ENCODE measurements around the gene MIER2. TPM values are rescaled to one million over a fixed set of nuclear protein-coding genes. Genes with fewer than 3 reads are reported as not detected.
"Not testable (repeated sequence)": the region's sequence is repeated elsewhere in the genome, so short reads cannot be mapped to it uniquely, and the experiment has no call there.

The MIER2 gene, protein sequence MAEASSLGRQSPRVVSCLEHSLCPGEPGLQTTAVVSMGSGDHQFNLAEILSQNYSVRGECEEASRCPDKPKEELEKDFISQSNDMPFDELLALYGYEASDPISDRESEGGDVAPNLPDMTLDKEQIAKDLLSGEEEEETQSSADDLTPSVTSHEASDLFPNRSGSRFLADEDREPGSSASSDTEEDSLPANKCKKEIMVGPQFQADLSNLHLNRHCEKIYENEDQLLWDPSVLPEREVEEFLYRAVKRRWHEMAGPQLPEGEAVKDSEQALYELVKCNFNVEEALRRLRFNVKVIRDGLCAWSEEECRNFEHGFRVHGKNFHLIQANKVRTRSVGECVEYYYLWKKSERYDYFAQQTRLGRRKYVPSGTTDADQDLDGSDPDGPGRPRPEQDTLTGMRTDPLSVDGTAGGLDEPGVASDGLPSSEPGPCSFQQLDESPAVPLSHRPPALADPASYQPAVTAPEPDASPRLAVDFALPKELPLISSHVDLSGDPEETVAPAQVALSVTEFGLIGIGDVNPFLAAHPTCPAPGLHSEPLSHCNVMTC
- total RNA-seq: 10 to 100 TPM; 26.8 to 66.5 (median 30.1) TPM
- polyA plus RNA-seq: 10 to 100 TPM; 19.2 to 47.2 (median 31.3) TPM
- long read RNA-seq, donor 1, partial matches to known transcripts: 0 of 1 reads
- long read RNA-seq, donor 1, other reads (novel, unspliced or antisense): 0 of 1 reads
- long read RNA-seq, donor 2: 0 reads

- 9 to 31% (median 14%) methylated on average over 21 to 77 of the region's 77 CpGs for WGBS, 5 donors
- peak within 1 kb of the TSS; percentile 44 to 87 (median 75) for H3K27ac ChIP-seq
- H3K27me3 ChIP-seq (replicated peaks in 1 of 7): peaks cover 0 to 11% (median 0%) of the 10 kb centered on the region in 7 donors
- H3K36me3 ChIP-seq: peaks cover 0 to 7% (median 0%) of the 10 kb centered on the region in 6 donors
- DNase-seq: peak; percentile 91
- TF ChIP-seq POLR2A (IDR thresholded peaks at IDR 0.05) (no peak), POLR2AphosphoS5 (IDR thresholded peaks at IDR 0.05) (peak; percentile 48 to 79 (median 70)), CTCF (IDR thresholded peaks at IDR 0.05 in 8 of 11, conservative IDR thresholded peaks at IDR 0.05 in 3 of 11) (no peak)
- H3K4me1 ChIP-seq: peaks cover 14 to 50% (median 47%) of the 10 kb centered on the region in 6 donors
- no peaks in the 10 kb centered on the region for H3K9me3 ChIP-seq
- peak within 1 kb of the TSS; percentile 49 to 95 (median 73) for H3K4me3 ChIP-seq
- intact Hi-C loops (cut with DNase I; ENCODE audit: low total_unique reads): no loop called here
These were observed at the start of gene MIER2 for GRCh38 chr19:344625-345319. Gene MIER2, minus strand, starts transcription at chr19:344796. Its CDS starts 14 bp downstream, at chr19:344782.

DNA sequence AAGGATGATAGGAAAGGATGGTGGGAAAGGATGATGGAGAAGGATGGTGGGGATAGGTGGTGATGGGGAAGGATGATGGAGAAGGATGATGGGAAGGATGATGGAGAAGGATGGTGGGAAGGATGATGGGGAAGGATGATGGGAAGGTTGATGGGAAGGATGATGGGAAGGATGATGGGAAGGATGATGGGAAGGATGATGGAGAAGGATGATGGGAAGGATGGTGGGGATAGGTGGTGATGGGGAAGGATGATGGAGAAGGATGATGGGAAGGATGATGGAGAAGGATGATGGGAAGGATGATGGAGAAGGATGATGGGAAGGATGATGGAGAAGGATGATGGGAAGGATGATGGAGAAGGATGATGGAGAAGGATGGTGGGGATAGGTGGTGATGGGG lies 49.0 kb upstream of the MIER2 start:
- H3K4me1 ChIP-seq; DNase-seq; H3K27ac ChIP-seq; intact Hi-C loops (cut with DNase I; ENCODE audit: low total_unique reads); H3K4me3 ChIP-seq; H3K36me3 ChIP-seq: not testable (repeated sequence)
- H3K27me3 ChIP-seq (replicated peaks in 1 of 7): peaks cover 0 to 26% (median 3%) of the 10 kb centered on the region in 7 donors
- H3K9me3 ChIP-seq: peaks cover 0 to 19% (median 0%) of the 10 kb centered on the region in 8 donors

- Histone ChIP-seq H3K4me3 (no peak overlapping the region), H3K4me1 (no peaks in the 10 kb centered on the region), H3K36me3 (no peaks in the 10 kb centered on the region), H3K27me3 (replicated peaks in 1 of 7) (peaks cover 0 to 23% (median 4%) of the 10 kb centered on the region in 7 donors), H3K27ac (no peak overlapping the region), H3K9me3 (peaks cover 0 to 19% (median 0%) of the 10 kb centered on the region in 8 donors)
- intact Hi-C loops (cut with DNase I; ENCODE audit: low total_unique reads): no loop called here
- WGBS, 5 donors: 52 to 63% (median 57%) methylated on average over 15 to 17 of the region's 17 CpGs
- TF ChIP-seq CTCF (IDR thresholded peaks at IDR 0.05 in 8 of 11, conservative IDR thresholded peaks at IDR 0.05 in 3 of 11): no peak
- no peak for TF ChIP-seq POLR2AphosphoS5 (IDR thresholded peaks at IDR 0.05)
- no peak for TF ChIP-seq POLR2A (IDR thresholded peaks at IDR 0.05)
- peak; percentile 27 for DNase-seq
These were observed 47.9 kb upstream of the MIER2 start for GRCh38 chr19:392375-392970.

GRCh38 chr19:391726-392374 lies 47.3 kb upstream of the MIER2 start:
- 85 to 90% (median 88%) methylated on average over 24 to 30 of the region's 30 CpGs for WGBS, 5 donors
- Histone ChIP-seq H3K4me3 (no peak overlapping the region), H3K4me1 (no peaks in the 10 kb centered on the region), H3K9me3 (peaks cover 0 to 19% (median 0%) of the 10 kb centered on the region in 8 donors), H3K27me3 (replicated peaks in 1 of 7) (peaks cover 0 to 23% (median 4%) of the 10 kb centered on the region in 7 donors), H3K27ac (no peak overlapping the region), H3K36me3 (no peaks in the 10 kb centered on the region)
- intact Hi-C loops (cut with DNase I; ENCODE audit: low total_unique reads): no loop called here
- peak; percentile 33 for DNase-seq
- no peak for TF ChIP-seq POLR2AphosphoS5 (IDR thresholded peaks at IDR 0.05)
